ENCODE data around the gene TMEM87A.

Gene TMEM87A

DNA sequence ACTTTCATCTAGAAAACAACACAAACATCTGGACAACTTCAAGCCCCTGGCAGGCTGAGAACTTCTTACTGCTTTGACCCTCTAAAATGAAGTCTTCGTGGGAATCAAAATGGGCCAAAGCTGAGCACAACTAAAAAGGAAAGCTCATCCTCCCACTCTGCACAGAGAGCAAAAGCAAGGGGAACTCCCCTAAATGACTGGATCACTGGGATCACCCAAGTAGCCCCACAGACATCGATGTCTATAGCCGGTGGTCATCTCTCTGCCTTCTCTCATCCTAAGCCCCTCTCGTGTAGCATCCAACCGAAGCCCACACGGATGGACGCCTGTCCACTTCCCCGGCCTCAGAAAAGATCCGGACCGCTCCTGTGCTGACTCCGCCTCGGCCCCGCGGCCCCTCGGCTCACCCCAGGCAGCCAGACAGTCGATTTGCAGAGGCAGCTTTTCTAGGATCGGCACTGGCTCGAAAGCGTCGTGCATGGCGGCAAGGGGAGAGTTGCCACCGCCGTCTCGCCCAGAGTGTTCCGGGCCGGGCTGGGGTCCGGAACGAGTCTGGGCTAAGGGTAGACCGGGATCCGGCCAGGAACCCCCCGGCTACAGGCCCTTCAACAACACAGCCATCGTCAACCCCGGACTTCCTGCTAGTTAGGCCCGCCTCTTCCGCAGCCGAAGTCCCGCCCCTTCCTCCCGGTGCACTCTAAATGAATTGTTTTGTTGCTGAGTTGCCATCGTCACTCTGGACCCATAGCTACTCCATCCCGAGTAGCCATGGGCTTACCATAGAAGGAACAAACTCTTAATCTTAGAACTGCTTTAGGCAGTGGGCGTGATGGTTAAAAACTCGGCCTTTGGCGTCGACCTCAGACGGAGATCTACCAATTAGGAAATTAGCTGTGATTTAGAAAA, 65.3 kb downstream of the TMEM87A start, which contains the start of gene VPS39:
Gene VPS39 (minus strand): TSS at position 631 of the 906 bp plus-strand sequence. CDS start 151 bp downstream, at position 480.
- DNase-seq (ENCODE audit: low read depth, low spot score), result peak; percentile 70

DNA sequence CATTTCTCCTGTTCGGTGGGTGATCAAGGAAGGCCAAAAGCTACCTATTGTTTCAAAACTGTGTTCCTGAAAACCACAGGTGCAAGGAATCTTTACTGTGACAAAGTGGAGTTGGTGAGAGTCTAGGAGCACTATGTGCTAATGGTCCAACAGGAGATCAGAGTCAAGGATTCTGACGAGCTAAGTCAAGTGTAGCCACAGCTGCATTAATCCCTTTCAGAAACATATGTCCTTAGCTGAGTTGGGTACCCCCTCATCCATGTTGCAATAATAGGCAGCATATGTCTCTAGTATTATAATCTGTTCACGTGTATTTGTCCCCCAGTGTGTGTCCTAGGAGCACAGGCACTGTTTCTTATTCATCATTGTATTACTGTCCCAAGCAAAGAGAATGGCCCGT, 66.8 kb downstream of the TMEM87A start:
- no peak for DNase-seq (ENCODE audit: low read depth, low spot score)

DNA sequence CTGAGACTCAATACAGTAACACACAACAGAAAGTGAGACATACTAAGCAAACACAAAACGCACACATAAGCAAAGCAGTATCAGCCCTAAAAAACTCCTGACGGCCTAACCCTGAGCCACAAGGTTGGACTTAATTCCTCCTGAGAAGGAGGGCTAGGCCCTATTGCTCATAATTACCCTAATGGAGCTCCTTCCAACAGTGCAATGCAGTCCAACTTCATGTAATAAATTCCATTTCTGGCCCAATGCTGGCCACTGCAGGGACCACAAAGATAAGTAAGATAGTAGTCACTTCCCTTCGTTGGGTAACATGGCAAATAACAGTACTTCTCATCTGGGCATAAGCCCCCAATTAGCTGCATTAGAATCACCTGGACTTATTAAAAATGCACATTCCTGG, 69.3 kb downstream of the TMEM87A start:
- DNase-seq (ENCODE audit: low read depth, low spot score), result no peak

DNA sequence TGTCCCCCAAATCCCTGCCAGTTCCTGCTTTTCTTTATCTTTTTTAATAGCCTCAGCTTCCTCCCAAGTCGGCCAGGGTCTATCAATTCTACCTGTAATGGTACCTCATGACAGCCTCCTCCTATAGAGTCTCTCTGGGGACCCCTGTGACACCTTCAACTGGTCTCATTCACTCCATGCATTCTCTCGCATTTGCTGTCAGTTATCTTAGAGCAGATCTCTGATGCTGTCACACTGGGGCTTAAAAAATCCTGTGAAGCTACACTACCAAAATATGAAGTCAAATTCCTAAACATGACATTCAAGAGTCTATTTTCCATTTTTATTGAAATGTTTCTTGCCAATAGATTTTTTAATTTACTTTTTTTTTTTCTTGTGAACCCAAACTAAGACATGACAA, 70.6 kb downstream of the TMEM87A start:
- DNase-seq (ENCODE audit: low read depth, low spot score), result no peak

DNA sequence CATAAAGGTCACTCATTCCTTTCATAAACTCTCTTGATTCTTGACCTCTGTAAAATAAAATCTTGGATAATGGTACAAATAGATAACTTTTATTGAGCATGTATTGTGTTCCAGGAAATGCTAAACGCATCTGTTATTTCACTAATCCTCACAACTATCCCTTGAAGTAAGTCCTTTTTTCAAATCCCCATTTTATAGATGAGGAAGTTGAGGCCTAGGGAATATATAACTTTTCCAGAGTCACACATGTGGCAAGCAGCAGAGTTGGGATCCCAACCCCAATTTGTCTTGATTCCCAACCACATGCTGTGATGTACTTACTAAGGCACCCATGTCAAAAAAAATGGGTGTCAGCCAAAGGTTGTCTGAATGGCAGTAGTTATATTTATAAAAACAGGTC, 71.4 kb downstream of the TMEM87A start:
- no peak for DNase-seq (ENCODE audit: low read depth, low spot score)

DNA sequence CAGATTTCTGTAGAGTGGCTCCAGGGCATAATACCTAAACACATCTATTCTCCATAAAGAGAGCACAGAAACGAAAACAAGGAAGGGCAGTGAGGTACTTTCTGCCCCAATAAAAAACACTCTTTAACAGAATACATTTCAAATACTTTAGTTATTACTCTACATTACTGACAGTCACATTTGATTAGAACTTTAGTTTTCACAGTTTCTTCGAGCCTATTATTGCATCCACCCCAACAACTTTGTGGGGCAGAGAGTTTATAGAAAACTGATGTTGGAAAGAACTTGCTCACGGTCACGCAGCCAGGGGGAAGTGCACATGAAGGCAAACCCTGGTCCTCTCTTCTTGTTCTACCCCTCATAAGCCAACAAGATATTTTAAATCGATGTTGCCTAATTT, 74.1 kb downstream of the TMEM87A start:
- DNase-seq (ENCODE audit: low read depth, low spot score), result no peak

DNA sequence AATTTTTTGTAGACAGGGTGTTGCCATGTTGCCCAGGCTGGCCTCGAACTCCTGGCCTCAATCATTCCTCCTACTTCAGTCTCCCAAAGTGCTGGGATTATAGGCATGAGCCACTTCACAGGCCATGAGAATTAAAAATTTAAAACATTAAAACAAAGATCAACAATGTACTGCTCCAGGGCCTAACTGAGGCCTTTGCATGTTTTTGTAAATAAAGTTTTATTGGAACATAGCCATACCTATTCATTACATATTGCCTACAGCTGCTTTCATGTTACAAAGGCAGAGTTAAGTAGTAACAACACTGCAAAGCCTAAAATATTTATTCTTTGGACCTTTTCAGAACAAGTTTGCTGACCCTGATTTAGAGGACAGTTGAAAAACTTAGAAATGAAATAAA, 74.7 kb downstream of the TMEM87A start:
- DNase-seq (ENCODE audit: low read depth, low spot score), result no peak

DNA sequence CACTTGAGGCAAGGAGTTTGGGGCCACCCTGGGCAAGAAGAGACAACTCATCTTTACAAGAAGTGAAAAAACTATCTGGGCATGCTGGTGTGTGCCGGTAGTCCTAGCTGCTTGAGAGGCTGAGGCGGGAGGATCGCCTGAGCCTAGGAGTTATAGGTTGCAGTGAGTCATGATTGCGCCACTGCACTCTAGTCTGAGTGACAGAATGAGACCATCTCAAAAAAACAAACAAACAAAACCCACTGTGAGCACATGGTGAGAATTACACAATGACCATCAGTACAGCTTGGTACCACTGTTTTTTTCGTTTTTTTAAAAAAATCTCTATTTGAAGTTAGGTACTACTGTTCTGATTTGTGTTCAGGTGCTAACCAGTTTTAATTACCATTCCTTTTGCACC, 78.7 kb downstream of the TMEM87A start:
- peak; percentile 44 for DNase-seq (ENCODE audit: low read depth, low spot score)

DNA sequence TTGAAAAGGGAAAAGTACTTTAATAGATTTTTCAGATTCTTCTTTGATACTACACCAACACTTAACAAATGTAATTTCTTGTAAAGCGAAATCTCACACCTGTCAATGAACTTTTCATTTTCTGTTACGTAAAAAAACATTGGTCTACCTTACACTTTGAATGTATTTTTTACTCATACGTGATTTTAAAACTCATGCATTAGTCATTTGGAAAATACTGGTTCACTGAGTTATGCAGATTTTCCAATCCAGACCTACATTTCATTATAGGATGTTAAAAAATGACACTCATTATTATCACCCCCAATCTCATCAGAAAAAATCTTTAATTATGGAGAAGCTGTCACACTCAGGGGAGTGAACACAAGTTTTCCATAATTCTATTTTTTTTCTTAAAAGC, 79.8 kb downstream of the TMEM87A start:
- DNase-seq (ENCODE audit: low read depth, low spot score), result no peak

DNA sequence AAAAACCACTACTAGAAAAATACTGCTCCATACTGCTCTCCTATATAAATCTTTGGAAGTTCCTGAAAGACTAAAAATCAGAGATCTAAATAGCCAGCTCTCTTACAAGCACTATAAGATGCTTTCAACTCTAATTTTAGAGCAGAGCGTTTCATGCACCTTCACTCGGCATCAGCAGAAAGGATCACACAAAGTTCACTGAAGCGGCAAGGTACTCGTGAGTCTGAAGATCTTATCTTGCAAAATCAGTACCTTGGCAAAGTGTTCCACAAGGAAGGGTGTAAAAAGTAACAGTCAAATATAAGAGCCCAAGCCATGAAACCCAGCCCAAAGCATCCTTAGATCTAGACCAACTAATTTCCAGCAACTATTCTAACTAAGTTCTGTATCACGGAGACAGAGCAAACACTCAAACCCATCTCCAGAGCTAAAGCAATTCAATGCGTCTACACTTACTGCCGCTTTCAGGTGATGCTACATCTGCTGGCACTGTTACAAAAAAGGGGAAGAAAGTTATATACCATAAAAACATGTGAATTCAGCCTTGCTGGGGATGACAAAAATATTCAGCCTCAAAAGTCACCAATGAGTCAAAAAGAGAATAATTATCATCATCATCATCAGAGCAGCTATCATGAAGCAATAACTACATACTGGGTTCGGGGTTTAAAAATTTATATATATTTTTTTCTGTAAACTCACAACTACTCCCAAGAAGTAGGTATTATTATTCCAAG, 81.5 kb downstream of the TMEM87A start:
- DNase-seq (ENCODE audit: low read depth, low spot score), result no peak

DNA sequence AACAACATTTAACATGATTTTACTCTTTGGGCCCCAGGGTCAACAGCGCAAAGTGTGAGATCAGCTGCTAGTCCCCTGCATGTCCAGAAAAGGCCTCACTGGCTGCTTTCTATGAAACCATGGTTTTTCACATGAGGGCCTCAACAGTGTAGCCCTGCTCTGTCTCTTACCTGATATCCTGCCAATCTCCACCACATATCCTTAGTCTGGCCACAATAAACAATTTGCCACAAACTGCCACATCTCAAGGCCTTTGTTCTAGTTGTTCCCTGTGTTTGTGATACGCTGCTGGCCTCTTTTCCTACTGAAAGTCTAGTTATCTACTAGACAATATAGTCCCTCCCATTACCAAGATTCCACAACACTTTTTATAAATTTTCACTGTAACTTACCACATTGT, 82.9 kb downstream of the TMEM87A start:
- no peak for DNase-seq (ENCODE audit: low read depth, low spot score)

DNA sequence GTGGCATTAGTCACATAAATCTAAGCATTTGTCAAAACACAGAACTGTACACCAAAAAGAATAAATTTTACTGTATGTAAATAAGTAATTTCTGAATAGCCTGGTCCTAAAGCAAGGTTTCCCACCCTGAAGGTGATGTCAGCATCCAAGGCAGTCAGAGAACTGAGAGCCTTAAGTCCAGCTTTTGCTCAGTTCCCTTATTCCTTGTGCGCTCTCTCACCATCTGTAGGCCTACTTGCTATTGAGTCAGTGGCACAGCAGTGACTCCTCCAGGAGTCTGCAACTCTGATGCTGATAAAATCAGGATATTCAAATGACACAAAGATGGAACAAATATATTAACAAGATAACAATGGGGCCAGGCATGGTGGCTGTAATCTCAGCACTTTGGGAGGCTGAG, 87.4 kb downstream of the TMEM87A start:
- DNase-seq (ENCODE audit: low read depth, low spot score), result no peak

DNA sequence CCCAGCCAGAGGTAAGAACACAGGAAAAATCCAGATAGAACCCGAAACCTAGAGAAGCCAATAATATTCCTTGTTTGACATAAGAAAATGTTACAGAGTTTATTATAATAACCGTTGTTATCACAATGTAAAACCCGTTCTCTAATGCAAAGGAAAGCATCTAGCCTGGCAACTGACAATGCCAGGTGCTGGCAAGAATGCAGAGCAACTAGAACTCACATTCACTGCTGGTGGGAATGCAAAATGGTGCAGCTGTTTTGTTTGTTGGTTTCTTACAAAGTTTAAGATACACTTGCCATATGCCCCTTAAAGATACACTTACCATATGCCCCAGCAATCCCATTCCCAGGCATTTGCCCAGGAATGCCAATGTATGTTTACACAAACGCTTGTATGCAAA, 88.5 kb downstream of the TMEM87A start:
- DNase-seq (ENCODE audit: low read depth, low spot score), result no peak

DNA sequence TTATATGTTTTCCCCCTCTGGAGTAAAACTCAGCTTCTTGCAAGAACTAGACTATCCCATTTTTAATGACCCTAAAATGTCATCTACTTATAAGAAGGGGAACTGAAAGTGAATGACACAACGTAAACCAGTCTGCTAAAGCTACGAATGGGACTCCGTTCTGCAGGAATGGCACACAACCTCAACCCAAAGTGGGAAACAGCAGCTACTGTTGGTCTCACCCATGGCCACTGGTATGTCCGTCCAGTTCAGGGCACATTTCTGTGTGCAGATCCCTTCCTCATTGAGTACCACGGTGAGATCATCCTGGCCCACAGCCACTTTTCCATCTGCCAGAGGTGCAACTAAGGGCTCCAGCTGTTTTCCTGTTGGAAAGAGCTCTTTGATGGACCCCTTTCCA, 88.9 kb downstream of the TMEM87A start:
- no peak for DNase-seq (ENCODE audit: low read depth, low spot score)

DNA sequence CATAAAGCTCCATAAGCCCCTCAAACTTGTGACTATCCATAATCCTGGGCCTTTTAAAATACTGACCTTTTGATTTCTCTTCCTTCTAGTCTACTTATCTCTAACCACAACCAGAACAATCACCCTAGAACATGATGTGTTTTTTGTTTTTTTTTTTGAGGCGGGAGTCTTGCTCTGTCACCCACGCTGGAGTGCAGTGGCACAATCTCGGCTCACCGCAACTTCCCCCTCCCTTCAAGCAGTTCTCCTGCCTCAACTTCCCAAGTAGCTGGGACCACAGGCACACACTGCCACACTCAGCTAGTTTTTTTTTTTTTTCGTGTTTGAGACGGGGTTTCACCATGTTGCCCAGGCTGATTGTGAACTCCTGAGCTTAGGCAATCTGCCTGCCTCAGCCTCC, 90.3 kb downstream of the TMEM87A start:
- no peak for DNase-seq (ENCODE audit: low read depth, low spot score)

DNA sequence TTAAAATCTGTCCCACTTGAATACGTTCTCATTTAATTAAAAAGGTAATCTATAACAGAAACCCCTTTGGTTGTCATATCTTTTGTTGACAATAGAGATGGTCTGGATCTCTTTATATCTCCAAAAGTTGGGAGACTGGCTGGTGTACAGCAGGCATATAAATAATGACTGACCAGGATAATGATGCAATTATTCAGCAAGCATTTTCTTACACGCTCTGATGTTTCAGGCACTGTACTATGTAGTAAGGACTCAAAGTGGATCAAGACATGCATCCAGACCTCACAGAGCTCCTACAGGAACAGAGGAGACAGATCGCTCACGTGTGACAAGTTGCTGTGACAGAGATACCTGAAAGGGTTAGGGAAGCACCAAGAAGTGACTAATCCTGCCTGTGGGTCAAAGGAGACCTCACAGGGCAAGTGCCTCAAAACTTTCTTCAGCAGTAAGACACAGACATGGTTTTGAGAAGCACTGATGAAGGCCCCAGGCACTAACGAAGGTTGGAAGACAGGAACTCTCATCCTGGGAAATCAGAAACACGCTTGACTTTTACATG, 90.8 kb downstream of the TMEM87A start:
- DNase-seq (ENCODE audit: low read depth, low spot score), result no peak

DNA sequence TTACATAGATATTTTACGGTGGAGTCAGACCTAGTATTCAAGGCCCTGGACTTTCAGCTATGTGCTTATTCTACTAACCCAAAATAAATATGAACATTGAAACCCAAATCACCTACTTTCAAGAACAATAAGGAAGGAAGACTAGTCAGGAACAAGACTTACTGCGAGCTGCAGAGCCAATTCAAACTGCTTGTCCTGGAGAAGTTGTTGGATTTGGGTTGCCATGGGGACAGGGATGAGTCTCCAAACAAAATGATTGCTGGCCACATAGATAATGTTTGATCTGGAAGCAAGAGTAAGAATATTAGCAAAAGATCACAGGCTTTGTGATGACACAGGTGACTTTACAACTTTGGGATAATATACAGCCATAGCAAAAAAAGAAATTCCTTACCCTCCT, 95.2 kb downstream of the TMEM87A start:
- no peak for DNase-seq (ENCODE audit: low read depth, low spot score)

DNA sequence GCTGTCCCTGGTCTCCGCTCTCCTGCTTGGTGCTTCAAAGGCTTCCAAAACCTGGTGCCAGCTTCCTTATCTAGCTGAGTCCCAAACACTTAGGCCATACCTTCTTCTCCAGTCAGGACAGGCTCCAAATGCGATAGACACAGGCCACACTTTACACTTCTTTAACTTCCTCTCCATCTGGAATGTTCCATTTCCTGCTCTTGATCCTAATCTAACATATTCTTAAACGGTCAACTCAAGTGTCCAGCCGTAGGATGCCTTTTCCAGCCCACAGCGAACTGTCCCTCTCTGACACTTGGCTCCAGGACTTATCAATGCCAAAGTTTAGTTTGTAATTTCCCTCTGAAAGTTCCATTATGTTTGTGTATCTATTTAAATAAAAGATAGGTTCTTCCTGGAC, 97.6 kb downstream of the TMEM87A start:
- DNase-seq (ENCODE audit: low read depth, low spot score), result no peak

DNA sequence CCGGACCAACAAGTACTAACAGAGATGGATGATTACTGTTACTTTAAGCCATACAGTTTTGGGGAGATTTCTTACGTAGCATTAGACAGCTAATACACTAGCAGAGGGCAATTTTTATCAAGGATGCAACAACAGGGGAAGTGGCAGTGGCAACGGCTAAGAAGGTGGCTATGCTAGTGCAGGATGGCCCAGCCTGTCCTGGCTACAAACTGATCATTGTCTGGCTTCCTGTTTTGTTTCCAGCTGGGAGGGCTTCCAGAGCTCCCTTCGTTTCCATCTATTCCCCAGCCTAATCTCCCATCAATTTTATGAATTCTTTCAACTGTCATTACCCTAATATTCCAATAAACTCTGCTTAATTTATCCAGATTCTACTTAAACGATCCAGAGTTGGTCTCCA, 100.8 kb downstream of the TMEM87A start:
- no peak for DNase-seq (ENCODE audit: low read depth, low spot score)

DNA sequence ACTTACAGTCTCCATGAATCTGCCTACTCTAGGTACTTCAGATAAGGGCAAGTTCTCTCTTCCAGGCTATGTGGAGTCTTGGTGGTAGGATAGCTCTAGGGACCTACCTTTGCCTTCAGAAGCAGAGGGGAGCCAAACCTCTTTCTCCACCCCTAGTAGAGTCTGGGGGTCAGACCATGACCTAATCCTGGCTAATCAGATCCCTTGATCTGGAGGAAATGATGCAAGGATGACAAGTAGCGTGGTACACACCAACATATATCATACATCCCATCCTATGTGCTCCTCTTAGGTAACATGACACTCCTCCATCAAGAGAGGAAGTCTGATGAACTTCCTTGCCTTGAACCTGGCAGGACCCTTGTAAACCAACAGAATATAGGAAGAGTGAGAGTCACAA, 101.4 kb downstream of the TMEM87A start:
- no peak for DNase-seq (ENCODE audit: low read depth, low spot score)

DNA sequence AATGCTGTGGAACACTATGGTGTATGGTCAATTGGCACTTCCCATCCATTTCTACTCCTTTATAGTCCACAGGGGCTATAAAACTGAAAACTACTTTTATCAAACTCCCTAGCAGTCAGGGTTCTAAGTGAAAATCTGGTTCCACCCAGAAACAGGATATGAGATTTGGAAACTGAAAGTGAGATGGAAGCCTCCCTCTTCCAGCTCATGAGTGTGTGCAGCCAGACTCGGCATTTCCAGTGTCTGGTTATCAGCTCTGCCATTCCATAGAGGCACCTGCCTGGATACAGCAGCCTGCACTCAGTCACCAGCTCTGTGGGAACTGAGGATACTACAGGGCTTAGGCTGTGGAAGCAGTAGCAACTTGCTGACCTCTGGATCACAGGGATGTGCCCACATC, 102.1 kb downstream of the TMEM87A start:
- DNase-seq (ENCODE audit: low read depth, low spot score), result no peak

DNA sequence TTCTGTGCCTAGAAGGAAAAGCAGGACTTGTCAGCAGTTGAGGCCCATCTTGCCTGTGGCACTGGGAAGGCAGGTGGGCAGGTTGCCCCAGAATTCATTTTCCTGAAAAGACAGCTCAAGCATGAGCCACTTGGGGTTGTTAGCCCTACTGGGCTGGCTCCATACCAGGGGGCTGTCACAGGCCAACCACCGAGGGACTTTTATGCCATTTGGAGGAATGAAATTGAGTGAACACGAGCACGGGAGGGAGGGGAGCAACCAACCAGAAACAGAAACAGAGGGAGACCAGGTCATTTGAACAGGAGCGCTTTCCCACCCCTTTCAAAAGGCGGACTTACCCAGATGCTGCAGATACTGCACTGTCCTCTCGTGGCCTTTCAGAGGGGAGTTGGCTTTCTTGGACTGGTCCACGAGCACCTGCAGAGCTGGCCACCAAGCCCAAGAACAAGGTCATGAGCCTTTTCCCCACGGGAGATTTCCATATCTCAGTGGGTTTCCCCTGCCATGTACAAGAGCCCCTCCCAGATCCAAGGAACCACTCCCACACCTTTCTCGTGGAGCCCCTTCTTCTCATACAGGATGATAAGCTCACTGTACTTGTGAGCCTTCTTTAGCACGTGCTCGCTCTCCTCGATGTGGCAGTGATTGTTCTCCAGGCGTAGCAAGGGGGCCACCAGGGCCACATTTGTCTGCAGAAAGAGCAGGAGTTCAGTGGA, 106.8 kb downstream of the TMEM87A start:
- no peak for DNase-seq (ENCODE audit: low read depth, low spot score)
